K562 (cell line): Measurements from ENCODE around the gene GPR15. TPM values are rescaled to one million over a fixed set of nuclear protein-coding genes. Genes with fewer than 3 reads are reported as not detected.

Experiments used
- MYBL2 ChIP-seq, 2 experiments: fragments of 450-650 bp in 1 of 2; sonication (generic) in 1 of 2; formaldehyde crosslinking in 1 of 2; IDR thresholded peaks; 2 replicates each; pipeline versions ENCODE4 v1.6.1 to v1.8.1; 2017 to 2022; ENCODE audit warnings: borderline replicate concordance in 1 of 2, inconsistent platforms in 1 of 2, low read depth in 1 of 2, mild to moderate bottlenecking in 1 of 2, missing genetic modification reagents in 1 of 2, moderate library complexity in 1 of 2
- MYC ChIP-seq, 2 experiments: fragments of 250-450 bp in 1 of 2; sonication (Bioruptor Pico) in 1 of 2; IDR thresholded peaks; 2 replicates each; pipeline versions ENCODE4 v1.5.1 to v1.6.1; 2012 to 2021; ENCODE audit warnings: low read depth in 2 of 2, borderline replicate concordance in 1 of 2, improper control_type of control experiment in 1 of 2, low read length in 1 of 2, mild to moderate bottlenecking in 1 of 2, moderate library complexity in 1 of 2
- NCOA1 ChIP-seq: fragments of 450-650 bp; IDR thresholded peaks from 2 replicates; pipeline ENCODE4 v1.6.1; 2016; ENCODE audit warnings: low read depth
- NEUROD1 ChIP-seq: fragments of 150-350 bp; IDR thresholded peaks from 2 replicates; pipeline ENCODE4 v1.6.1; 2014; ENCODE audit warnings: borderline replicate concordance, low read length, low read depth; ENCODE audit not compliant: partially characterized antibody
- SOX6 ChIP-seq: fragments of 450-650 bp; IDR thresholded peaks from 2 replicates; pipeline ENCODE4 v1.6.1; 2014; ENCODE audit warnings: mild to moderate bottlenecking
- SP2 ChIP-seq: IDR thresholded peaks from 2 replicates; pipeline ENCODE4 v1.6.1; 2011; ENCODE audit warnings: mild to moderate bottlenecking, low read depth, low read length, moderate library complexity; ENCODE audit not compliant: poor library complexity, severe bottlenecking; ENCODE audit errors: extremely low read depth
- TAL1 ChIP-seq: fragments of 450-650 bp; IDR thresholded peaks from 2 replicates; pipeline ENCODE4 v1.6.1; 2016; ENCODE audit warnings: mild to moderate bottlenecking
- TCF3 ChIP-seq: sonication (generic); formaldehyde crosslinking; IDR thresholded peaks from 2 replicates; pipeline ENCODE4 v1.4.0; 2020; ENCODE audit warnings: mild to moderate bottlenecking, missing genetic modification reagents
- ZNF780A ChIP-seq: fragments of 250-450 bp; sonication (Bioruptor Pico); IDR thresholded peaks from 2 replicates; pipeline ENCODE4 v1.5.0; 2021; ENCODE audit warnings: mild to moderate bottlenecking
- polyA plus RNA-seq, 8 experiments: library from polyadenylated mRNA; depleted of rRNA in 4 of 8; stranded (reverse) in 5 of 8; unstranded in 3 of 8; fragments of >200 nt; fragmentation: Nextera tagmentation in 2 of 8; fragmentation: Illumina TruSeq in 1 of 8; extraction: Ambion mirVana in 2 of 8; extraction: Trizol in 1 of 8; gene quantifications; 2 replicates each; pipeline versions ENCODE4 v1.2.1 to v1.2.3, GENCODE V29; 2011 to 2014; ENCODE audit warnings: inconsistent platforms in 1 of 8, missing spikeins in 1 of 8
- total RNA-seq, 7 experiments: library from RNA; depleted of rRNA in 6 of 7; stranded (reverse); fragments of >200 nt in 6 of 7; fragmentation: Illumina TruSeq in 2 of 7; extraction: Trizol in 2 of 7; gene quantifications; 2 replicates each; pipeline versions ENCODE4 v1.2.1 to v1.2.3, GENCODE V29; 2011 to 2021; ENCODE audit warnings: low replicate concordance in 1 of 7
- TF ChIP-seq, protein P1 (sequence below): fragments of 250-450 bp; sonication (Bioruptor Pico); IDR thresholded peaks from 2 replicates; pipeline ENCODE4 v1.5.0; 2020; ENCODE audit warnings: mild to moderate bottlenecking
- TF ChIP-seq, protein P2 (sequence below): sonication (generic); formaldehyde crosslinking; IDR thresholded peaks from 2 replicates; pipeline ENCODE4 v1.4.0; 2020; ENCODE audit warnings: mild to moderate bottlenecking, missing genetic modification reagents
- TF ChIP-seq, protein P3 (sequence below): sonication (generic); formaldehyde crosslinking; IDR thresholded peaks from 2 replicates; pipeline ENCODE4 v1.8.1; 2023; ENCODE audit warnings: mild to moderate bottlenecking, missing genetic modification reagents
- TF ChIP-seq, protein P4 (sequence below): sonication (generic); formaldehyde crosslinking; IDR thresholded peaks from 2 replicates; pipeline ENCODE4 v1.8.1; 2023; ENCODE audit warnings: mild to moderate bottlenecking, missing genetic modification reagents
- TF ChIP-seq, protein P5 (sequence below): fragments of 450-650 bp; formaldehyde crosslinking; conservative IDR thresholded peaks from 2 replicates; pipeline ENCODE4 v1.4.0; 2022; ENCODE audit warnings: mild to moderate bottlenecking, missing genetic modification characterization
- TF ChIP-seq, protein P6 (sequence below): fragments of 250-450 bp; sonication (Bioruptor Pico); IDR thresholded peaks from 2 replicates; pipeline ENCODE4 v1.8.0; 2022; ENCODE audit warnings: moderate library complexity, mild to moderate bottlenecking, inconsistent platforms

The GPR15 gene
- total and polyA plus RNA-seq, 9 of the 15 experiments (the other 6 are each of a cell fraction or from before 2014, with no cell fraction given), result 0.13 TPM; not detected in 8

DNA sequence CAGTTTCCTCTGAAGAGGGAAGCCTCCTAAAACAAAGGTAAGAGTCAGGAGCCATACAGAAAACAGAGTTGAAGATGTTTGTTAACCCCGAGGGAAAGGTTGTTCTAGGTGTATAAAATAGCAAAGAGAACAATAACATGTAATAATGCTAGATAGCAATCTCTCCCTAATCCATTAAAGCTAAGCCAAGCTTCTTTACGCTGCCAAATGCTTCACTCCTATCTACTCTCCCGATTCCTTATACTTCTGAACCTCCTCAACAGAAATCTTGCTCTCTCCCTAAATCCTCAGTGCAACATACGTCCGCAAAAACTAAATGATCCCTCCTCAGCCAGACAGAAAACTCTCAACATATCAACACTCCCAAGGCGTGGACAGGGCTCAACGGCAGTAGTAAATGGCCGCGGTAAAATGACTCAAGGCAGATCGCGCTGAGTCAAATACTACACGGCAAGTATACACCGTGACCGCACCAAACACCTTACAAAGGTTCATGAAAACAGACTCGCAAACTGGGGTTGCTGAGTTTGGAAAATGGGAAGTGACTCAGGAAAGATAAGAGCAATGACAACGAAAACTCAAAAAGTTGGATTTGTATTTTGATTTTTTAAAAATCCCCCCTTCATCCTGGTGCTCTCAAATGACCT lies 9.8 kb upstream of the GPR15 start (continued):
- TF ChIP-seq, protein P1, sequence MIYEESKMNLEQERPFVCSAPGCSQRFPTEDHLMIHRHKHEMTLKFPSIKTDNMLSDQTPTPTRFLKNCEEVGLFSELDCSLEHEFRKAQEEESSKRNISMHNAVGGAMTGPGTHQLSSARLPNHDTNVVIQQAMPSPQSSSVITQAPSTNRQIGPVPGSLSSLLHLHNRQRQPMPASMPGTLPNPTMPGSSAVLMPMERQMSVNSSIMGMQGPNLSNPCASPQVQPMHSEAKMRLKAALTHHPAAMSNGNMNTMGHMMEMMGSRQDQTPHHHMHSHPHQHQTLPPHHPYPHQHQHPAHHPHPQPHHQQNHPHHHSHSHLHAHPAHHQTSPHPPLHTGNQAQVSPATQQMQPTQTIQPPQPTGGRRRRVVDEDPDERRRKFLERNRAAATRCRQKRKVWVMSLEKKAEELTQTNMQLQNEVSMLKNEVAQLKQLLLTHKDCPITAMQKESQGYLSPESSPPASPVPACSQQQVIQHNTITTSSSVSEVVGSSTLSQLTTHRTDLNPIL (CRISPR knock-in tag), result no peak
- TF ChIP-seq, protein P2, sequence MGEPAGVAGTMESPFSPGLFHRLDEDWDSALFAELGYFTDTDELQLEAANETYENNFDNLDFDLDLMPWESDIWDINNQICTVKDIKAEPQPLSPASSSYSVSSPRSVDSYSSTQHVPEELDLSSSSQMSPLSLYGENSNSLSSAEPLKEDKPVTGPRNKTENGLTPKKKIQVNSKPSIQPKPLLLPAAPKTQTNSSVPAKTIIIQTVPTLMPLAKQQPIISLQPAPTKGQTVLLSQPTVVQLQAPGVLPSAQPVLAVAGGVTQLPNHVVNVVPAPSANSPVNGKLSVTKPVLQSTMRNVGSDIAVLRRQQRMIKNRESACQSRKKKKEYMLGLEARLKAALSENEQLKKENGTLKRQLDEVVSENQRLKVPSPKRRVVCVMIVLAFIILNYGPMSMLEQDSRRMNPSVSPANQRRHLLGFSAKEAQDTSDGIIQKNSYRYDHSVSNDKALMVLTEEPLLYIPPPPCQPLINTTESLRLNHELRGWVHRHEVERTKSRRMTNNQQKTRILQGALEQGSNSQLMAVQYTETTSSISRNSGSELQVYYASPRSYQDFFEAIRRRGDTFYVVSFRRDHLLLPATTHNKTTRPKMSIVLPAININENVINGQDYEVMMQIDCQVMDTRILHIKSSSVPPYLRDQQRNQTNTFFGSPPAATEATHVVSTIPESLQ (CRISPR knock-in tag), result no peak
- TF ChIP-seq, protein P3, sequence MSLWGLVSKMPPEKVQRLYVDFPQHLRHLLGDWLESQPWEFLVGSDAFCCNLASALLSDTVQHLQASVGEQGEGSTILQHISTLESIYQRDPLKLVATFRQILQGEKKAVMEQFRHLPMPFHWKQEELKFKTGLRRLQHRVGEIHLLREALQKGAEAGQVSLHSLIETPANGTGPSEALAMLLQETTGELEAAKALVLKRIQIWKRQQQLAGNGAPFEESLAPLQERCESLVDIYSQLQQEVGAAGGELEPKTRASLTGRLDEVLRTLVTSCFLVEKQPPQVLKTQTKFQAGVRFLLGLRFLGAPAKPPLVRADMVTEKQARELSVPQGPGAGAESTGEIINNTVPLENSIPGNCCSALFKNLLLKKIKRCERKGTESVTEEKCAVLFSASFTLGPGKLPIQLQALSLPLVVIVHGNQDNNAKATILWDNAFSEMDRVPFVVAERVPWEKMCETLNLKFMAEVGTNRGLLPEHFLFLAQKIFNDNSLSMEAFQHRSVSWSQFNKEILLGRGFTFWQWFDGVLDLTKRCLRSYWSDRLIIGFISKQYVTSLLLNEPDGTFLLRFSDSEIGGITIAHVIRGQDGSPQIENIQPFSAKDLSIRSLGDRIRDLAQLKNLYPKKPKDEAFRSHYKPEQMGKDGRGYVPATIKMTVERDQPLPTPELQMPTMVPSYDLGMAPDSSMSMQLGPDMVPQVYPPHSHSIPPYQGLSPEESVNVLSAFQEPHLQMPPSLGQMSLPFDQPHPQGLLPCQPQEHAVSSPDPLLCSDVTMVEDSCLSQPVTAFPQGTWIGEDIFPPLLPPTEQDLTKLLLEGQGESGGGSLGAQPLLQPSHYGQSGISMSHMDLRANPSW, result no peak
- TF ChIP-seq ZNF780A (CRISPR knock-in tag) (no peak), TAL1 (no peak), NCOA1 (no peak), SOX6 (no peak), MYBL2 (IDR thresholded peaks at IDR 0.05; ENCODE audit: low read depth) (no peak), MYBL2 (CRISPR knock-in tag; IDR thresholded peaks at IDR 0.05; ENCODE audit: borderline replicate concordance) (no peak), NEUROD1 (no peak), SP2 (no peak), TCF3 (CRISPR knock-in tag) (no peak), MYC (IDR thresholded peaks at IDR 0.05; ENCODE audit: low read depth, low read length) (no peak), MYC (CRISPR knock-in tag; IDR thresholded peaks at IDR 0.05; ENCODE audit: borderline replicate concordance, low read depth) (no peak)
- TF ChIP-seq, protein P4, sequence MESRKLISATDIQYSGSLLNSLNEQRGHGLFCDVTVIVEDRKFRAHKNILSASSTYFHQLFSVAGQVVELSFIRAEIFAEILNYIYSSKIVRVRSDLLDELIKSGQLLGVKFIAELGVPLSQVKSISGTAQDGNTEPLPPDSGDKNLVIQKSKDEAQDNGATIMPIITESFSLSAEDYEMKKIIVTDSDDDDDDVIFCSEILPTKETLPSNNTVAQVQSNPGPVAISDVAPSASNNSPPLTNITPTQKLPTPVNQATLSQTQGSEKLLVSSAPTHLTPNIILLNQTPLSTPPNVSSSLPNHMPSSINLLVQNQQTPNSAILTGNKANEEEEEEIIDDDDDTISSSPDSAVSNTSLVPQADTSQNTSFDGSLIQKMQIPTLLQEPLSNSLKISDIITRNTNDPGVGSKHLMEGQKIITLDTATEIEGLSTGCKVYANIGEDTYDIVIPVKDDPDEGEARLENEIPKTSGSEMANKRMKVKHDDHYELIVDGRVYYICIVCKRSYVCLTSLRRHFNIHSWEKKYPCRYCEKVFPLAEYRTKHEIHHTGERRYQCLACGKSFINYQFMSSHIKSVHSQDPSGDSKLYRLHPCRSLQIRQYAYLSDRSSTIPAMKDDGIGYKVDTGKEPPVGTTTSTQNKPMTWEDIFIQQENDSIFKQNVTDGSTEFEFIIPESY (CRISPR knock-in tag), result no peak
- TF ChIP-seq, protein P5, sequence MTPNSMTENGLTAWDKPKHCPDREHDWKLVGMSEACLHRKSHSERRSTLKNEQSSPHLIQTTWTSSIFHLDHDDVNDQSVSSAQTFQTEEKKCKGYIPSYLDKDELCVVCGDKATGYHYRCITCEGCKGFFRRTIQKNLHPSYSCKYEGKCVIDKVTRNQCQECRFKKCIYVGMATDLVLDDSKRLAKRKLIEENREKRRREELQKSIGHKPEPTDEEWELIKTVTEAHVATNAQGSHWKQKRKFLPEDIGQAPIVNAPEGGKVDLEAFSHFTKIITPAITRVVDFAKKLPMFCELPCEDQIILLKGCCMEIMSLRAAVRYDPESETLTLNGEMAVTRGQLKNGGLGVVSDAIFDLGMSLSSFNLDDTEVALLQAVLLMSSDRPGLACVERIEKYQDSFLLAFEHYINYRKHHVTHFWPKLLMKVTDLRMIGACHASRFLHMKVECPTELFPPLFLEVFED (CRISPR knock-in tag), result no peak
- TF ChIP-seq, protein P6, sequence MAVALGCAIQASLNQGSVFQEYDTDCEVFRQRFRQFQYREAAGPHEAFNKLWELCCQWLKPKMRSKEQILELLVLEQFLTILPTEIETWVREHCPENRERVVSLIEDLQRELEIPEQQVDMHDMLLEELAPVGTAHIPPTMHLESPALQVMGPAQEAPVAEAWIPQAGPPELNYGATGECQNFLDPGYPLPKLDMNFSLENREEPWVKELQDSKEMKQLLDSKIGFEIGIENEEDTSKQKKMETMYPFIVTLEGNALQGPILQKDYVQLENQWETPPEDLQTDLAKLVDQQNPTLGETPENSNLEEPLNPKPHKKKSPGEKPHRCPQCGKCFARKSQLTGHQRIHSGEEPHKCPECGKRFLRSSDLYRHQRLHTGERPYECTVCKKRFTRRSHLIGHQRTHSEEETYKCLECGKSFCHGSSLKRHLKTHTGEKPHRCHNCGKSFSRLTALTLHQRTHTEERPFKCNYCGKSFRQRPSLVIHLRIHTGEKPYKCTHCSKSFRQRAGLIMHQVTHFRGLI (CRISPR knock-in tag), result no peak
